GM19025 (cell line): ENCODE data around the gene SCN4A.
"Not testable (repeated sequence)": the region's sequence is repeated elsewhere in the genome, so short reads cannot be mapped to it uniquely, and the experiment has no call there.

Experiments
- ATAC-seq: cut with Tn5 transposase; IDR thresholded peaks from one replicate; pipeline ENCODE4 v1.9.1; 2021; ENCODE audit warnings: mild to moderate bottlenecking, low read depth, moderate library complexity; ENCODE audit not compliant: unreplicated experiment

SCN4A gene

DNA sequence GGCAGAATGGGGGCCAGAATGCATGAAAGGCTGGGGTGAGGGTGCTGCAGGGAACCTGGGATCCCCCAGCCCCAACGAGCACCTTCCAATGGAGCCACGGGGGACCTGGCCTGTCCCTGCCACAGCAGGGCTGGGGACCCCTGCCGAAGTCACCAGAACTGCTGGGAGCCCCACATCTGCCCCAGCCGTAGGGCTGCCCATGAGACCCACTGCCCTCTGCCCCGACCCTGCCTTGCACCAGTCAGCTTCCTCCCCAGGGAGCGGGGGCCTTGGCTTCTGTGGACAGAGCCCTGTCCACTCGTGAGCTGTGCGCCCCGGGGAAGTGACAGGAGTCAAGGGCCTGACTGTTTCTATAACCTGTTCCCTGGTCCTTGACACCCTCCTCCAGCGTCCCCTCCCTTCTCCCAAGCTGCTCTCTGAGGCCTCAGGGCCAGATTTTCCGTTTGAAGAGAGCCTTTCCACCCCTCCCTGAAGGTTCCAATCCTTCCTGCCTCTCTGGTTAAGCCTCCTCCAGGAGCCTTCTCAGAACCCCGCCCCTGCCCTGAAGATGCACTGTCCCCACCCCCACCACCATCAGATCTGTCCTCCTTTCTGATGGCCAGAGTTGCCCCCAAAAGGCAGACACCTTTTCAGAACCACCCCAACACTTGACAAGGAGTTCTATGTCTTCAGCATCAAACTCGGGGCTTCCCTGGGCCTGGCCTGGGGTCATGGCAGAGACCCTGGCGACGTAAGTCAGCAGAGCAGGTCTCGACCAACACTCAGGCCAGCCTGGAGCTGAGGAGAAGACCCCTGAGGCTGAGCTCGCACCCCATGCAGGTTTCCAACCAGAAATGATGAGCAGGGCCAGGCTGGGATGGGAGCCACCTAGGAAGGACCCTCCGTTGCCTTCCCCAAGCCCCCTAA lies 14.8 kb upstream of the SCN4A start:
- ATAC-seq, result no peak

DNA sequence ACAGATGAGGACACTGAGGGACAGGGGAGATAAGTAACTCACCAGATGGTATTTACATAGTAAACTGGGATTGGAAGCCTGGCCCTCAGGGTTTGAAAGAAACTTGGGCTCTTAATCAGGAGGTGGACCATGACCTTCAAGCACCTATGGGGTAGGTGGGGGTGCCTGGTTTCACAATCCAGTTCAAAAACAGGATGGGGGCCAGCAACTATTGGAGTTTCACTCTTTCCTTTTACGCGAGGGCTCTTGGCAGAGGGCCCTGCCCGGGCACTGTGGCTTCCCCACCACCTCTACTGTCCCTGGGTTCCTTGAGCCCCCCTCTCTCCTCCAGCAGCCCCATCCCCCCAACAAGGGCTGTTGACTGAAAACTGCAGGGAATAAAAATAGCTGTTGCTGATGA lies 14.1 kb upstream of the SCN4A start:
- no peak for ATAC-seq

DNA sequence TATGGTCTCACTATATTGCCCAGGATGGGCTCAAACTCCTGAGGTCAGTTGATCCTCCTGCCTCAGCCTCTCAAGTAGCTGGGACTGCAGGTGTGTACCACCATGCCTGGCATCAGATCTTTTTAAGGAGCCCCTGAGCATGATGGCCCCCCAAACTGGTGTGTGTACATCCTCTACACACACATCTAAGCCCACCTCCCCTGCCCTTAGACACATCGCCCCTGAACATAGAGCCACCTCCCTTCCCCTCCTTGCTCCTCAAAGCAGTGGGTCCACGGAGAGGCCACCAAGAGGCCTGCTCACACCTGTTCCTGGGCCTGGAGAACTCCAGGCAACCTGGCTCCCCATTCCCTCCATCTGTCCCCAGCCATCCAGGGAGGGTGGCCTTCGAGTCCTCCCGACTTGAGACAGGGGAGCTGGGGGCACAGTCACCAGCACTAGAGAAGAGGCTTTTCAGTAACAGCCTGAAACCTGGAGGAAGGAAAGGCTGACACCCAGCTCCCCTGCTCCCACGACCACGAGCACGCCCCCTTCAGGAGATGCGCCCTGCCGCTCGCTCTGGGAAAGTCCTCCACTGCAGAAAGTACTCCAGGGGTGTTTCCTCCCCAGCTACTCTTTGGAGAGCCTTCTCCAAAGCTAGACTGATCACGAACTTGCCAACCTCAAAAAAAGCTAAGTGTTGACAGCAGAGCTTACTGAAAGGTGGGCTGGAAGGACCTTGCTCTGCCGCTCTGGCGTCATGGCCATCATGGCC lies 12.8 kb upstream of the SCN4A start:
- no peak for ATAC-seq

DNA sequence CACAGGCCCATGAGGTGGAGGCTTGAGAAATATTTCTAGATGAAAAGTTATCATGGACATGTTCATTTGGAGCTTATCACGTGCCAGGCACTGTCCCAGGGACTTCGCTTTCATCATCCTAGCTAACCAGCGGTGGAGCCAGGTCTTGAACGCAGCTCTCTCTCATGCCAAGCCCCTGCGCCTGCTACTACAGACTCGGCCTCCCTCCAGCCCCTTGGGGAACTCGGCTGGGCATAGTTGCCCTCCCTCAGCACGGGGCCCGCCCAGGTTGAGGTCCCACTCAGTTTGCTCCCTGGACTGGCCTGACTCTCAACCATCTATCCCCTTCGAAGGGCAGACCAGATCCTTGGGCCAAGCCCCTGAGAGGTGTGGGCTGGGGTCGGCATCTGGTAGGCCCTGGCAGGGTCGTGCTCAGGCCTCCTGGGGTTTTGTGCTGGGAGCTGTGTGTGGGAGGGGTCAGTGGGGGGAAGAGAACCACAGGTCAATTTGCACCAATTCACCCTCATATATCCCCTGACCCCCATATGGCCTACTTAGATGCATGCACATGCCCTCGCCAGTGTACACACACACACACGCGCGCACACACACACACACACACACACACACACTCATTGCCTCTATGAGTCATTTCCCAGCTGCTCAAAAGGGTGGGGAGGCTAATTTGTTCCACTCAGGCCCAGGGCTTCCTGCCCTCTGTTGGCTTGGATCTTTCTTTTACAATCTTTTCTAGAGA lies 12.1 kb upstream of the SCN4A start:
- no peak for ATAC-seq

DNA sequence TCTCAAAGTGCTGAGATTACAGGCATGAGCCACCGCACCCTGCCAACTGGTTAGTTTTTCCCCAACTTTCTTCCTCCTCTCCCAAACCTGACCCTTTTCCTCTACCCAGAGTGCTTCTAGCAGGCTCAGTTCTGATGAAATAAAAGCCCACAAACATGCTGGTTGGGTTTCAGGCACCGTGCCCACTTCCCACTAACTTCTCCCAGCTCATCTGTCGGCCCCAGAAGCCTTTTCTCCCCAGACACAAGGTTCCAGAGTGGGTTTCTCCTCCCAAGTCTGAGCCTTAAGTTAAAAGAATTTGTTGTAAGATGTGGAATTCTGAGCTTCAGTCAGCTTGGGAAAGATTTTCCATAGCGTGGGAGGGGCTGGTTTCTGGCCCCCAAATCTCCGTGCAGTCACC lies 11.5 kb upstream of the SCN4A start:
- ATAC-seq, result no peak

DNA sequence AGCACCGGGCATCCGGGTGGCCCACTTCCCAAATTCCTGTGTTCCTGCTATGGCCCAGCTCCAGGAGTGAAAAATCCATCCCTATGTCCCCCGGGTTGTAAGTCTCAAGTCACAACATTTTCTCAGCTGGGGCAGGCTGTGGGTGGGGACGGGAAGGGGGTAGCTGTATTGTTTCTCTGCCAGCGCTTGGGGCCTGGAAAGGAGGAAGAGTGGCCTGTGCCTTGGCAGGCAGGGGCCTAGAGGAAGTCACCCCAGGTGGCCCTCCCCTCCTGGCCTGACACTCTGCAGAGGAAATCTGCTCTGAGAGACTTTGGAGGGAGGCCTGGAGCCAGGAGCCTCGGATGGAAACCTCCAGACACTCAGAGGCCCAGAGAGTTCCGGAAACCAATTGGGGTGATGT lies 10.6 kb upstream of the SCN4A start:
- ATAC-seq, result no peak

DNA sequence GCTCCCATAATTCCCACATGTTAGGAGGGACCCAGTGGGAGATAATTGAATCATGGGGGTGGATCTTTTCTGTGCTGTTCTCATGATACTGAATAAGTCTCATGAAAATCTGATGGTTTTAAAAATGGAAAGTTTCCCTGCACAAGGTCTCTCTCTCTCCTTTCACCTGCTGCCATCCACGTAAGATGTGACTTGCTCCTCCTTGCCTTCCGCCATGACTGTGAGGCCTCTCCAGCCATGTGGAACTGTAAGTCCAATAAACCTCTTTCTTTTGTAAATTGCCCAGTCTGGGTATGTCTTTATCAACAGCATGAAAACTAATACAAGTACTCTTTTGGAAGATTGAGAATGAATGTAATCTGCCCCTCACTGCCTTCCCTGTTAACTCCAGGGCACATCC lies 9.9 kb upstream of the SCN4A start:
- not testable (repeated sequence) for ATAC-seq

DNA sequence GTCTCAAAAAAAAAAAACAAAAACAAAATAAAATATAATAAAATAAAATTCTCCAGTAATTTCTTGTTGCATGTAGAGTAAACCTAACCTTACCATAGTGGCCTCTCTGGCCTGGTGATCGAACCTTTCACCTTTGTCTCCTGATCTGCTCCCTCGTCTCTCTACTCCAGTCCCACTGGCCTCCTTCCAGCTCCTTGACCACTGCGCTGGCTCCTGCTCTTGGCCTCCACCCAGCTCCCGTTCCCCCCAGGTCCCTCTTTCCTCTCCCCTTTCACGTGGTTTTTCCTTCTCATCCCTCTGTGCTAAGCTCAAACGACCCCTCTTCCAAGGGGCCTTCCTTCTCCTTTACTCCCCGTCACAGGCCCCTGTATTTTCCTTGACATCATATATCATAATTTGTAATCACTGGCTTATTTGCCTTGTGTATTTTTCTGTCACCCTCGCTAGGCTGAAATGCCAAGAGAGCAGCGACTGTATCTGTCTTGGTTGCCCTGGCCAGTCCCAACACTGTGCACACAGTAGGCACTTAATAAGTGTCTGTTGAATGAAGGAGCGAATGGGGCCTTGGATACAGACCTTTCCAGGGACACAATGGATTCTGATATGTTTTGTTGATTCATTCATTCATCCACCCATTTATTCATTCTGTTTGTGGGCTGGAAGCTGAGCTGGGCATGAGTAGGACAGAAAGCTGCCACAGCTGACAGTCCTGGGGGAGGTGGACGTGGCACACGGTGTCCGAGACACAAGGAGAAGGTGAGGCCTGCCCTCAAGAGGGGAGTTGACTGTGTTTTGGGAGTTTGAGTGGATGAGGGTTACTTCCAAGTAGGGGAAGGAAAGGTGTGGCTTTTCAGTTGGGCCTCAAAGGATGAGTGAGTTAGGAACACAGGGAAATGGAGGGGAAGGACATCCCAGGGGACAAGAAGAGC lies 5.8 kb upstream of the SCN4A start:
- no peak for ATAC-seq

DNA sequence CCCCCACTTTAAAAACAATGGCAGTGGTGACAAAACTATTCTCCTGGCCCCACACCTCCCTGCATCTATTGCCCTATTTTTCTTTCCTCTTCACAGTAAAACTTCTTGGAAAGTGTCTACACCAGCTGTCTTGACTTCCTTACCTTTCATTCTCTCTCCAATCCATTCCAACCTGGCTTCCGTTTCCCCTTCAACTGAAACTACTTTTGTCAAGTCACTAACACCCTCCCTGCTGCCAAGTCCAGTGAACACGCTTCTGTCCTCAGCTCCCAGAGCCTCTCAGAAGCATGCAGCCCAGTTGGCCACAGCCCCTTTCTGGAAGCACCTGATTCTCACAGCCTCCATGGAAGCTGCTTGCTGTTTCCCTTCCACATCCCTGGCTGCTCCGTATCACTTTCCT lies 4.0 kb upstream of the SCN4A start:
- ATAC-seq, result no peak

DNA sequence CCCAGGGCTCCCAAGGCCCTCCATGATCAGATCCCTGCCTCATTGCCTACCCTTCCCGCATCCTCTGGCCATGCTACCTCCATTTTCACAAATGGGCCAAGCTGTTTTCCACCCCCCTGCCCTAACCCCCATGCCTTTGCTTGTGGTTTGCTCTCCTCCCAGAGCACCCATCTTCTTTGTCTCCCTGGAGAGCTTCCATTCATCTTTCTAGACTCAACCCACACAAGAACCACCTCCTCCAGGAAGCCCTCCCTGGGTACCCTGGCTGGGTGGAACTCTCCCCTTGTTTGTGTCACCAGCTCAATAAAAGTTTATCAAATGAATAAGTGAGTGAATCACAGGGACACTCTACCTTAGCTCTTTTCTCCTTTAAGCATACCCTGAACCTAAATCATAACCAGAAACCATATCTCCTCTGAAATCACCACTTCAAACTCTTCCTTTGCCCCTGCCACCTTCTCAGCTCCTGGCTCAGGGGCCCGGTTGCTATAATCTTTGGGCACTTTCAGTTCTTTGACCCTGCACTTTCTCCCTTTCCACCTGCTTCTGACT lies 2.9 kb upstream of the SCN4A start:
- no peak for ATAC-seq

DNA sequence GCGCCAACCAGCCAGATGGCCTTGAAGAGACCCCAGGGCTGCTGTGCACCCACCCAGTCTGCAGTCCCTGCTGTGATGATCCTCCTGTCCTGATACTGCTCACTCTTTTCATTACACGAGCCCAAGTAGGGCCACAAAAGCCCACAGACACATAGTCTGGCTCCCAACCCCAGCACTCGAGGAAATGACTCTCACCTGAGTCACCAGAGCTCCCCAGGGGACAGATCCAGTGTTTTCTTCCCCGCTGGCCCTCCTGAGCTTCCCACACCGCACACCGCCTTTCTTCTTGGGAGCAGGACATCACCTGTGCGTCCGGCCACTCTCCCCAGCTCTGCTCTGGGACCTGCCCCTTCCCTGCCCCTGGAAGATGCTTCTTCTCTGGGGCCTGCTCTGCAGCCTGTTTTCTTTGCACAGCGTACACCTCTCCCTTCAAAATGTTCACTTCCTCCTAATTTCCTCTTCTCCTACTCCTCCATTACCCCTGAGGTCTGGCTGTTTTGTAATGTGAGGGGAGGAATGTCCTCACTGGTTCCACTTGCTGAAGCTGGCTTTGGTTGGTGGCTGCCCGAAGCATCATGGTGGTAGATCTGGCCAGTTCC lies 2.0 kb upstream of the SCN4A start:
- ATAC-seq, result no peak

DNA sequence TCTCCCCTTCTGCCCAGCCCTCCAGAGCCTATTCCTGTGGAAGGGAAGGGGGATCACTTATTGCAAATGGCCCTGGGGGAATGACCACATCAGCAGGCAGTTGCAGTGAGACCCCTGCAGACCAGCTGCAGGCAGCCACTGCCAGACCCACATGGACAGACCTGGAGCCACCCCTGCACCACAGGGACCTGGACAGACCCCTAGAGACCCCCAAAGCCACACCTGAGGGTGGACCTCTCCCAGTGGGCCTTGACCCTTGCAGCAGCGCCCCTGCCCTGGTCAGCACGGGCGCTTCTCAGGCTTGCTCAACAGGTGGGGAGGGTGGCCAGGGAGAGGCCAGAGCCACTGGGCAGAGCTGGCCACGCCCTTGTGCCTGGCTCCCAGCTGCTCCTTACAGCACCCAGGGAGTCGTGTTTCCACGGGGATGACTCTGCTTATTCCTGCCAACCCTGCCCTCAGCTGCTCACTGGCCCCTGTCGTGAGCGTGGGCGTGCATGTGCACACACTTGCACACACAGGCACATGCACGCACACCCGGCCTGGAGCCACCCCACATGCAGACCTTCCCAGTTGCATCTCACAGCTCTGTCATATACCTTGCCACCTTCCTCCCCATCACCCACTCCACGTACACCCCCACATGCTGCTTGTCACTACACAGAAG lies 1.3 kb upstream of the SCN4A start:
- ATAC-seq, result no peak

DNA sequence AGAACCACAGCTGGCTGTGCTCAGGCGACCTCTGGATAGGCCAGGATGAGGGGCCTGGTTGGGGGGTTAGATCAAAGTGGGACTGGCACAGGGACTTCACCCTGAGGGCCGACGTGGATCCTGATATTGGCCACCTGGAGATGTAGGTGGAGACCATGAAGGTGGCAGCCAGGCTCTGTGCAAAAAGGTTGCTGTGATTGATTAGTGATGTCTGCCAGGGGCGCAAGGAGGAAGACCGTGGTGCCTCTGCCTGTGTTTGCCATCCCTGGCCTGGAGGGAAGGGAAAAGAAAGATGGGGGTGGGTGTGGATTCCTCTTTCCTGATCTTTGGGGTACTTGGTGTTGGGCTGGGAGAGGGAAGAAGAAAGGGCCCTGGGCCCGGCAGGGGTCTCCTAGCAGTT lies 529 bp upstream of the SCN4A start:
- no peak for ATAC-seq

DNA sequence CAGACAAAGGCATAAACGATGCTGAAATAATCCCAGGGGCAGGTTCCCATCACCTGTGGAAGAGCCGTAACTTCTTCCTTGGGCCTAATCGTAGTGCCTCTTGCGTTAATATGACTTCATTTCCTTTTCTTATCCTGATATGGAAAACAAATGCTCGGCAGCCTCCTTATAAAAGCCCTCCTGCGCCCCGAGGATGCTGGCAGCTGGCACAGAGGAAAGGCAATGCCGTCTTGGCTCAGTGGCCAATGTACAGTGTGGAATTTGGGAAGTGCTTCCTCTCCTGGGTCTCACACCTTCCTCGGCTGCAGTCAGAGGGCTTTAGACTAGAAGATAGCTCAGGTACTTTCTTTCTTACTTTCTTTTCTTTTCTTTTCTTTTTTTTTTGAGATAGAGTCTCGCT lies 3.4 kb downstream of the SCN4A start:
- ATAC-seq, result no peak

DNA sequence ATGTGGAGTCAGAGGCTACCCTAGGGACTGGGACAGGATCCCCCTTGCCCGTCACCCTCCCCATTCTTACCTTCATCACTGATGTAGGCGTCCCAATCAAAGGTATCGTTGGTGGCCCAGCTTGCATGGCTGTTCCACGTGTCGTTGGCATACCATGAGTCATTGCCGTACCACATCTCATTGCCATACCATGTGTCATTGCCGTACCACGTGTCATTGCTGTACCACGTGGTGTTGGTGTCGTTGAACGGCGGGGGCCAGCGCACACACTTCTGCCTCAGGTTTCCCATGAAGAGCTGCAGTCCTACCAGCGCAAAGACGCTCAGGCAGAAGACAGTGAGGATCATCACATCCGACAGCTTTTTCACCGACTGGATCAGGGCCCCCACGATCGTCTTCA lies 4.8 kb downstream of the SCN4A start:
- ATAC-seq, result no peak

DNA sequence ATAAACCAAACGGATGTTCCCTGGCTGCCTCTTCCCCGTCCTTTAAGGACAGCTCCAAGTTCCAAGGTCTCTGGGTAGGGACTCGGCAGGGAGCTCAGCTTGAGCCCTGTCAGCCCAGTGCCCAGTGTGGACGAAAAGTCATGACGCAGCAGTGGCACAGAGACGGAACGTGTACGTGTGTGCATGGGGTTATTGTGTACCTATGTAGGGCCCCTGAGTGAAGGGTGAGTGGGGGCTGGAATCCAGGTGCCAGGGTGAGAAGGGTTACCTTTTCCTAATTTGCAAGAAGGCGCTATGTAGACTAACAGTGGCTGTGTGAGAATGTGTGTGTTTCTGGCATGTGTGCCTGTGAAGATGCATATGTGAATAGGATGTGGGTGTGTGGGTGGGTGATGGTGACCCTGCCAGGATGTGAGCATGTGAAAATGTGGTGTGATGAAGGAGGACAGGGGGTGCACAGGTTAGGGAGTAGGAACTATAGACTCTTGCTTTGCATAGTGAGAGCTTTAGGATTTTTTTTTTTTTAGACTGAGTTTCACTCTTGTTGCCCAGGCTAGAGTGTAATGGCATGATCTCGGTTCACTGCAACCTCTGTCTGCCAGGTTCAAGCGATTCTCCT lies 6.0 kb downstream of the SCN4A start:
- ATAC-seq, result no peak

DNA sequence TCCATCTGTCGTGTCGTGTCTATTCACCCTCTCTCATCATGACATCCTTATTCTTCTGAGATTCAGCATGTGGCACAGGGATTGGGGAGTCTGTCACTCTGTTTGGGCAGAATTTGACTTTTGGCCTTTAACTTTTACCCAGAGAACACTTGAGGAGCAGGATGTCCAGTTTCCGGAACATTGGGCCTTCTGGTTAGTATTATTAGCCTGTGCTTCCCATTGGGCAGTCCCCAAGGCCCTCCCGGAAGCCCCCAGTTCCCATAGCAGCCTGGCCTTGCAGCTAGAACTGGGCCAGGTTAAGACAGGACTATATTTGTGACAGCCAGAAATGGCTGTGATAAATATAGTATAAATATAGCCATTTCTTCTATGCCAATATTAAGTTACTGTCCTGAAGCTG lies 9.6 kb downstream of the SCN4A start:
- no peak for ATAC-seq

DNA sequence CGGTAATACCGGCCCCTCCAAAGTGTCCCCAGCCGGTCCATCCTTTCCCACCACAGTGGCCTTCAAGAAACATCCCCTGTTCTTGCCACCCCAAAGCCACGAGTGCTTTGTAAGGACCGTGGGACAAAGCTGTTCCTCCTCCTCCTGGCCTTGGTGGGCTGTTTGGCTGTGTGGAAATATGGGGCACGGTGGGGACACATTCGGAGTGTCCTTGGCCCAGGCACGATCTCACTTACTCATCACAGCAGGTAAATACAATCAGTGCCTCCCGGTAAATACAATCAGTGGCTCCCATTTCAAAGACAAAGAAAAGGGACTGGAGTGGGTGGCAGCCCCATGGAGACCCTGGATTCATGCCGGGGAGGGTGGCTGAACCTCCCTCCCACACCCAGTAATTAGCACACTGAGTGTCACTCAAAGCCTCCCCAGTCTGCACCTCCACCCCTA lies 10.4 kb downstream of the SCN4A start:
- ATAC-seq, result no peak
